Fibroblast of skin of left quadriceps (primary cell): Measurements from ENCODE around the gene ATG16L2.
"Not testable (repeated sequence)": the region's sequence is repeated elsewhere in the genome, so short reads cannot be mapped to it uniquely, and the experiment has no call there.

Source experiments
- DNase-seq, 2 experiments: peaks; one replicate each; pipeline ENCODE4 v3.0.0-alpha.2; 2013; ENCODE audit warnings: low read depth in 2 of 2

The ATG16L2 gene

DNA sequence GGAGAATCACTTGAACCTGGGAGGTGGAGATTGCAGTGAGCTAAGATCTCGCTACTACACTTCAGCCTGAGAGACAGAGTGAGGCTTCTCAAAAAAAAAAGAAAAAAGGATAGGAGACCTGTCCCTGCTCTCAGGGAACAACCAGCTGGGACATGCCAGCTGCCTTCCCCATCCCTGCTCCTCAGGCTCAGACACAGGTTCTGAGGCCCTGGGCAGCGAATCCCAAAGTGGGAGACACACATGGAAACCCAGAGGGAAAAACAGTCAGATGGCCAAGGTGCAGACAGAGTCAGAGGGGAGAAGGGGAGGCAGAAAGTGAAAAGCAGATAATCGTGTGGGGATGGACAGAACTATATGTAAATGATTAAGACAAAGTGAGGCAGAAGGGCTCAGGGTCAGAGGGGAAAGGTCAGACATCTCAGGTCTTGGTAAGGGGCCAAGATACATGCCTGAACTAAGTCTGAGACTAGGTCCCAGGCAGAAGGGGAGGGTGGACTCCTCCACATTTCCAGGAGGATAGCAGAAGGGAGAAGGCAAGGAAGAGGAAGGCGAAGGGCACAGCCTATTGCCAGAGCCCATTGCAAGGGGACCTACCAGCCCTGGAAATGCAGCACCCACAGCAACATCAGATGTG, 34.6 kb upstream of the ATG16L2 start:
- no peak for DNase-seq

DNA sequence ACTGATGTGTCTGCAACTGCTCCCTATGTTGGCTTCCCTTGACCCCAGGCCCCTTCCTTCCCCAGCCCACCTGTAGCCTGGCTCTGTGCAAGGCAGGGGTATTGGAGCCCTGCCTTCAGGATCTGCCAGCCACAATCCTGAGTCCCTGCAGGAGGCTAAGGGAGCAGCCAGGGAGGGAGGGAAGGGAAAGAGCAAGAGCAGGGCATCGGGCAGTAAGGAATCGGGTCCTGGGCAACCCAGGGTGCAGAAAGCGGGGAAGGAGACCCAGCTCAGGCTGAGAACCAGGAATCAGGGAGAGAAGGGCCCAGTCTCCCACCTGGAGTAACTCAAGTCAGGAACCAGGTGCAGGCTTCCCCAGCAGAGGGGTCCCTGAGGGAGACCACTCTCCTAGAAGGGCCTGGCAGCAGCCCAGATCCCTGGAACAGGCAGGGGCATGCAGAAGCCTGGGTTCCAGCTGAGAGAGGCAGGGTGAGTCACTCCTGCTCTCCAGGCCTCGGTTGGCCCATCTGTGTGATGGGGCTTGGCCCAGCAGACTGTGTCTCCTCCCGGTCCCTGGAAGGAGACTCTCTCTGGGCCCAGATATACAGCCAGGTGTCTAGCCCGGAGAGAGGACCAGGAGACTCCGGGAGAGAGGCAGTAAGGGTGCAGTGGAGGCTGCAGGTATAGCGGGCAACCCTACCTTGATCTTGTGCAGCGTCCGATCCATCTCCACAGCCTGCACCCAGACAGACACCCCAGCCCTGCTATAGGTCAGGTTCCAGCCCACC, 33.7 kb upstream of the ATG16L2 start:
- DNase-seq: no peak

DNA sequence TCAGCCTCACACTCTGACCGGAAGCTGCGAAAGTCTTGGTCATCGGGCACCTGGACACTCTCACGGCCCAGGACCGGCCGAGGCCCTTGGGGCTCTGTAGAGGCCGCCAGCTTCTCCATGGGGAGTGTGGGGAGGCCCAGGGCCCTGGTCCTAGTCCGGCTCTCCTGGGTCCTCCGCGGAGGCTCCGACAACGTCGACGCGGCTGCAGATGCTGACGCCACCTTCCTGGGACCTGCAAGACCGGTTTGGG, 33.2 kb upstream of the ATG16L2 start:
- no peak for DNase-seq

DNA sequence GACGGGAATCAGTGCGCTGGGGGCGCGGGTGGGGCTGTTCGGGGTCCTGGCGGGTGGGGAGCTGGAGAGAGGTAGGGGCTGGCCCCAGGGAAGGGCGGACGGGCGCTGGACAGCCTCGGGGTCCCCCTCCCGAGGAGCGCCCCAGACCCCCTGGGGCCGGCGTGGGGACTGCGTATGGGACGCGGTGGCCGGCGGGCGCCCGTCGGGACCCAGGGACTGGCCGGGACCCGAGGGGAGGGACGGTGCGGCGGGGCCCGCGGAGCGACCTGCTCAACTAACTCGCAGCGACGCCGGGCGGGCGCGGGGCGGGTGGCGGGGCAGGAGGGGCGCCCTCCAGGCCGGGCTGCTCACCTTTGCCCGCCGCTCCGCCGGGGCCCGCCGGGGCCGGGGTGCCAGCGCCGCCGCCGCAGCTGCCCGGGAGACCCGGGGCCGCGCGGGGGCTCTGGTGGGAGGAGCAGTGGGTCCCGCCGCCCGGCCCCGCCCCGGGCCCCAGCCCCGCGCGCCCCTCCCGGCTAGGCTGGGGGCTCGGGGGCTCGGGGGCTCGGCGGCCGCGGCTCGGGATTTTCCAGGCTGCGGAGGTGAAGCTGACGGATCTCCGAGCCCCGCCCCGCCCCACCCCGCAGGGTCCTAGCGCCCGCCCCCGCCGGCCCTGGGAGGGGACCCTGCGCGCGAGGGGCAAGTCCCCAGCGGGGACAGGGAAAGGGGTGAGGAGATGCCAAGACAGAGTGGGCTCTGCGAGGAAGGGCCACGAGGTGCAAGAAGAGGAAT, 32.7 kb upstream of the ATG16L2 start:
- no peak for DNase-seq

DNA sequence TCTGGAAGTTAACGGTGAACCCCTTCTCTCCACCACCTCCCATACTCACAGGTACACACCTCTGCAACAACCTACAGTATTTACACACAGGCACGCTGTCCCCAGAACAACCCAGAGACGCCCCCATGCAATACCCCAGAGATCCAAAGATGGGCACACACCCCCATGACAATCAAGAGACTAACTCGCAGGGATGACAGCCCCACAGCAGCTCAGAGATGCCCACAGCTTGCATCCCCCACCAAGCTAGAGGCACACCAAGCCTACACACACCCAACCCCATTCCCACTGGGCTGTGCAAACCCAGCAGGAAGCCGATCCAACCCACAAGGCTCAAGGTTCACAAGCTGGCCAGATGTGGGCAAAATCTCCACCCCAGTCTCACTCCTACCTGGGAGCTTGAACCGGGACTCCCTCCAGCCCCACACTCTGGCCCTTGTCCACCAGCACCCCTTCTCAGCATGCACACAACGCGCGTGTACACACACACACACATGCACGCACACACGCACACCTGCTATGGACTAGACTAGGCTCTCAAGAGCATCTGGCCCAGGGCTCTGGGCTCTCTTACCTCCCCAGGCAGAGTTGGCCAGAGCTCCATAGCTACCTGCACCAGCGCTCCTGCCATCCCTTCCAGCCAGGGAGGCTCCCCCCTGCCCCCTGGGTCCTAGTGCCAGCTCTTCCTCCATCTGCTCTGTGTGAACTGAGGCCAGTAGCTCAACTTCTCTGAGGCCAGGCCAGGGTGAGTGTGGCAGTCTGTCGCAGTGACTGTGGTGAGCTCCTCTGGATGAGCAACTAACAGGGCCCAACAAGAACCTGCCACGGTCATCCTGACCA, 31.9 kb upstream of the ATG16L2 start:
- no peak for DNase-seq

DNA sequence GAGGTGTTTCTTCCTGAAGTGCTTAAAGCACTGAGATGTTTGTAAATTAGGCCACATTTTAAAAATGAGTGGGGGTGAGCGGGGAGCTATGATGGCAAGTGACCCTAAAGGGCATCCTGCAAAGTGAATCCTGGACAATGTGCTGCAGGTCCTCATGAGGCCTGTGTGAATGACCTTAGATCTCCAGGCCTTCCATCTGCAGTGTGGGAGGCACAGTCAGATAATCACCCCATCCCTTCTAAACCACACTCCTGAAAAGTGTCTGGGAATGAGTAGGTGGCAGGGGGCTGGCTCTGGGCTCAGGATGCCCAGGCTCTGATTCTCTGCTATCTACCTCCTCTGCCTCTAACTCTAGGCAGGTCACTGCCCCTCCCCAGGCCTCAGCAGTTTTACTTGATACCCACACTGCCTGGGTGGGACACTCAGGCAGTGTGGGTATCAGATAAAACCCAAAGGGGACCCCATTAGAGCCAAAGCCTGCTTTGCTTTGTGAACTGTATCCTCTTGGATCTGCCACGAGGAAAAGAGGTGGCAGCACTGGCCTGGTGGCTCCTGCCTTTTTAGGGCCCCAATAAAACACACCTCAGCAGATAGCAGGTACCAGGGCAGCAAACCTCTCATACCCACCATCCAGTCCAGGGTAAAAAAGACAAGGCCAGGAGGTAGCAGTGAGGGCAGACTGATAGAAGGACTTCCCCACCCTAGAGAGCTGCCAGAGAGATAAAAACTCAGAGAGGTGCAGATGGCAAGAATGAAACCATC, 30.9 kb upstream of the ATG16L2 start:
- DNase-seq: no peak

DNA sequence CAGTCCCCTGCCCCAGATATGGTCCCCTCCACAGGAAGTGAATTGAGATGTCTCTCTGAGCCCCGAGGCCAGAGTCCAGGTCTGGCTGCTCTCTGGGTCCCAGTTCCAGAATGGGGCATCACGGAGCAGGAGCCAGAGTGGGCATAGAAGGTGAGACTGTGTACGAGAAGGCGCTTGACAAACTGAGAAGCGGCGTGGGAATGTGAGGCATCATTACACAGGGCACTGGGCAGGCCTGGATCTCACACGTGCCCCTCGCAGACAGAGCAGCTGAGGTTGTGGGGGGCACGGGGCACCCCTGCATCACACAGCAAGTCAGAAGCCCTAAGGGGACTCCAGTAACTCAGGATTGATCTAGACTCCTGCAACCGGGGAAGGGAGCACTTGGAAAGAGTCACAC, 29.5 kb upstream of the ATG16L2 start:
- DNase-seq: no peak

DNA sequence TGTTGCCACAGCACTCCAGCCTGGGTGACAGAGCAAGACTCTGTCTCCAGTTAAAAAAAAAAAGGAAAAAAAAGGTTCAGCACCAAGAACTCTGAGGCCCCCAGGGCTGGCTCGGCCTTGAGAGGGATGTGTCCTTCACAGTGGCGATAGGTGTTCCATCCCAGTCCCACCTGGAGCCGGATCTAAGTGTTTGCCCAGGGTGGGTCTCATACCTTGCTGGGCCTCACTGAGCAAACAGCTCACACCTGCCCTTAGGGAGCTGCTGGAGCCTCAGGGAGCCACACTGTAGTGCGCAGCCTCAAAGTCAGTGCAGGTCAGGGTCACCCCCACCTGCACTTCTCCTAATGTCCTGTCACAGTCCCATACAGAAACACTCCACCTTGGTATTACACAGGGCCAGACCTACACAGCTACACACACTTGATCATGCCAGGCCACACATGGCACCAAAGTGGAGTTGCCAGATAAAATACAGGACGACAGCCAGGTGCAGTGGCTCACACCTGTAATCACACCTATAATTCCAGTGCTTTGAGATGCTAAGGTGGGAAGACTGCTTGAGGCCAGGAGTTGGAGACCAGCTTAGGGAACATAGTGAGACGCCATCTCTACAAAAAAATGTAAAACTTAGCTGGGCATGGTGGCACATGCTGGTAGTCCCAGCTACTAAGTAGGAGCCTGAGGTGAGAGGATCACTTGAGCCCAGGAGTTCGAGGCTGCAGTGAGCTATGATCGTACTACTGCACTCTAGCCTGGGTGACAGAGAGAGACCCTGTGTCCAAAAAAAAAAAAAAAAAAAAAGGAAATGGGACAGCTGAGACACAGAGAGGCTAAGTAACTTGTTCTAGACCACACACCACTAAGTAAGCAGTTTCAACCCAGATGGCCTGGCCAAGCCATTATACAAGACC, 27.7 kb upstream of the ATG16L2 start:
- DNase-seq: no peak

DNA sequence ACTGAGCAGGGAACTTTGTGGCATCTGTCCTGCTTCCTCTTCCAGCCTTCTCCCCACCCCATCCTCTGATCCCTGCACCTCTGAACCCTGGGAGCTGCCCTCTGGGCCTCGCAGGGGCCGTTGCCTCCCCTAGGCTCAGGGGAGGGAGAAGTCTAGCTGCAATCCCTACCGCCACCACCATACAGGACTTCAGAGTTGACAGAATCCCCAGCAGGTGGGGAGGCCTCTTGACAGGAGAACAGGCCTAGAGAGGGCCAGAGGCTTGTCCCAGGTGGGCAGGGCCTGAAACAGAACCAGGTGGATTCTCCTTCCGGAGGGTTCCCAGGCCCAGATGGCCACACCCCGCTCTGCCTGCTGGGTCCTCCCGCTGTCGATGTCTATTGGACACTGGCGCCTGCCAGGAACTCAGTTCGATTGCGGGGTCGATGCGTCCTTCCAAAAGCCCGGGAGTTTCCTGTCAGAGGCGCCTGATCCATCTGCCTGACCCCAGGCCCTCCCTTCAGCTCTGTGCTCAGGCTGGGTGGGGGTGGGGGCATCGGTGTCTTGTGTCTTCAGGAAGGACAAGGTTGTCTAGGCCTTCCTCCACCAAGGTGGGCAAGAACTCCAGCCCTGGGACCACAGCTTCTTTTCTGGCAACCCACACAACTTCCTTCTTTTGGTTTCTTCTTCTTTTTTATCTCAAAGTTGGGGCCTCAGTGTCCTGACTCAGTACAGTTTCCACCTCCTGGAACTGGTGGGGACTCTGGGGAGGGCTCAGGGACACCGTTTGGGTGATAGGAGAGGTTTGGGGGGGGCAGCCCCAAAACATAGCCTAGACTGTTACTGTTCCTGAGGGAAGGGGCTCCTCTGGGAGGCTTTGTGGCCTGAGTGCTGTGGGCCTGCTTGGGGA, 26.8 kb upstream of the ATG16L2 start:
- DNase-seq: no peak

DNA sequence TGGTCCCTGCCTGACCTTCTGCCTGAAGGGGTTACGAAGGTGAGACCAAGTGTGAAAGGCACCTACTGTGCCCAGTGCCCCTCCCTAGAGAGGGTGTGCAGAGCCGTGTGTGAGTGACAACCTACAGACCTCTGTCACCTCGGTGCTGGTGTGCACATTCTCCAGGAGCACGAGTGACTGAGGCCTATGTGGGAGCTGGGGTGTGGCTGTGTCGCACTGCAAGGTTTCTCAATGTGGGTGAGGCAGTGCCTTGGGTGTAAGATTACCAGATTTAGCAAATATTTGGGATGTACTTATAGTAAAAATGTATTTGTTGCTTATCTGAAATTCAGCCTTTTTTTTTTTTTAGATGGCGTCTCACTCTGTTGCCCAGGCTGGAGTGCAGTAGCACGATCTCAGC, 26.0 kb upstream of the ATG16L2 start:
- DNase-seq: no peak

DNA sequence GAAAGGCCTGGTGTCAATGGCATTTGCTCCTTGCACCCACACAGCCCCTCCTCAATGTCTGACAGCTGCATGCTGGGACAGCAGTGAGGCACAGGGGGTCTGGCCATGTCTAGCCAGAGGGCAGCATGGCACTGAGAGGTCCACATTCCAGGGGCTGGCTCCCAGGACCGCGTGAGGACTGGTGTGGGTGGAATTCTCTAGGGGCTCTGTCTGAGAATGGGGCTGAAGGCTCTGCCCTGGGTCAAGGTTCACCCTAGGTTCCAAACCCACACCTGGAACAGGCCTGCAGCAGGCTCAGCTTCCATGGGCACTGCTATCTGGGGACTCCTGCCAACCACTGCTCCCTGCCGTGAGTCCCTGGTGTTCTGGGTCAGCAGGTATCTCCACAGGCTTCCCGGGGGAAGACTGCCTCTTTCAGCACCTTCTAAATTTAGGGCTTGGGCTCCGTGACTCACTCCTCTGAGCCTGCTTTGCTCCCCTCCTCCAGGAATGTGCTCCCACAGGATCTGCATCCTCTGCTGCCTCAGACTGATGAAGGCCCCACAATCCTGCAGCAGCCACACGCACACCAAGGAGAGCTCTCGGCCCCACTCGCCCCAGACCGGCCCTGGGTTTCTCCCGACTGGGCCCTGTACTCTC, 24.6 kb upstream of the ATG16L2 start:
- peak; percentile 87 to 88 for DNase-seq

DNA sequence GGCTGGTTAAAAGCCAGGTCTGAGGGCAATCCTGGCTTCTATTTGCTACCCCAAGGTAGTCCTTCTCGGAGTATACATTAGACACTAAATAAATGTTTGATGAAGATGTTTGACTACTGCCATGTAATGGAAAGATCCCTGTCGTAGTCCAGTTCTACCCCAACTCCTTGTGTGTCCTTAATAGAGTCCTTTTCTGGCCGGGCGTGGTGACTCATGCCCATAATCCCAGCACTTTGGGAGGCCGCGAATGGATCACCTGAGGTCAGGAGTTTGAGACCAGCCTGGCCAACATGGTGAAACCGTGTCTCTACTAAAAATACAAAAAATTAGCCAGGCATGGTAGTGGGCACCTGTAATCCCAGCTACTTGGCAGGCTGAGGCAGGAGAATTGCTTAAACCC, 23.0 kb upstream of the ATG16L2 start:
- not testable (repeated sequence) for DNase-seq

DNA sequence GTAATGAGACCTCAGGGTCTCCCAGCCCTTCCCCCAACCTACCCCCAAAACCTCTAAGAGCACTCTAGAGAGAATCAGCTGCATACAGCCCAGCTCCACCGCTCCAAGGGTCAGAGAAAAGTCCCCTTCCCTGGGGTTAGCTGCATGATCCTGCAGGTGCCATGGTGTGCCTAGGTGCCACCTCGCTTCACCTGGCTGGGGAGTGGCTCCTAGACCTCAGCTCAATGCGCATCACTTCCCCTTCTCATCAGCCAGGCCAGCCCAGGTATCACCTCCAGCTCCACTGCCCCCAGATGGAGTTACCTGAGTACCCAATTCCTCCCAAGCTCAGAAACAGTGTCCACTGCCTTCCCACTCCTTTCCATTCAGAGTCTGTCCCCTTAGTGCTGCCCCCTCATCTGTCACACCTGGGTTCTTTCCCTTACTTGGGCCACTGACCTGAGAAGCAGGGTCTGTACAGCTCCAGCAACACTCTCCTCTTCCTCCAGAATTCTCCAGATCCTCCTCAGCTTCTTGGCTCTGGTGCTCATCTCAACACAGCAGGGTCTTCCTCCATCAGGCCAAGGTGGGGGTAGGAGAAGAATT, 21.7 kb upstream of the ATG16L2 start:
- no peak for DNase-seq

DNA sequence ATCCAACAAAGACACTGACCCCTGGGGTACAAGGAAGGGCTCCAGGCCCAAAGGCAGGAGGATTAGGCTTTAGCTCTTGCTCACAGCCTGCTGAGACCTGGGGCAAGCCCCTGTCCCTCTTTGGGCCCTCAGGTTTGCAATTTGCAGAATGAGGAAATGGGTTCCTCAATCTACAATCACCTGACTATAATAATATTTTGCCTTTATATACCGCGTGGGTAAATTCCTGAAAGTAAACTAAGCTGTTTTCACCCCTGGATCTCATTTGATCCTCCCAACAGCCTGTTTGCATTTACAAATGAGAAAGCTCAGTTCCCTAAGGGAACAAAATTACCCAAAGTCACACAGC, 21.2 kb upstream of the ATG16L2 start:
- no peak for DNase-seq

DNA sequence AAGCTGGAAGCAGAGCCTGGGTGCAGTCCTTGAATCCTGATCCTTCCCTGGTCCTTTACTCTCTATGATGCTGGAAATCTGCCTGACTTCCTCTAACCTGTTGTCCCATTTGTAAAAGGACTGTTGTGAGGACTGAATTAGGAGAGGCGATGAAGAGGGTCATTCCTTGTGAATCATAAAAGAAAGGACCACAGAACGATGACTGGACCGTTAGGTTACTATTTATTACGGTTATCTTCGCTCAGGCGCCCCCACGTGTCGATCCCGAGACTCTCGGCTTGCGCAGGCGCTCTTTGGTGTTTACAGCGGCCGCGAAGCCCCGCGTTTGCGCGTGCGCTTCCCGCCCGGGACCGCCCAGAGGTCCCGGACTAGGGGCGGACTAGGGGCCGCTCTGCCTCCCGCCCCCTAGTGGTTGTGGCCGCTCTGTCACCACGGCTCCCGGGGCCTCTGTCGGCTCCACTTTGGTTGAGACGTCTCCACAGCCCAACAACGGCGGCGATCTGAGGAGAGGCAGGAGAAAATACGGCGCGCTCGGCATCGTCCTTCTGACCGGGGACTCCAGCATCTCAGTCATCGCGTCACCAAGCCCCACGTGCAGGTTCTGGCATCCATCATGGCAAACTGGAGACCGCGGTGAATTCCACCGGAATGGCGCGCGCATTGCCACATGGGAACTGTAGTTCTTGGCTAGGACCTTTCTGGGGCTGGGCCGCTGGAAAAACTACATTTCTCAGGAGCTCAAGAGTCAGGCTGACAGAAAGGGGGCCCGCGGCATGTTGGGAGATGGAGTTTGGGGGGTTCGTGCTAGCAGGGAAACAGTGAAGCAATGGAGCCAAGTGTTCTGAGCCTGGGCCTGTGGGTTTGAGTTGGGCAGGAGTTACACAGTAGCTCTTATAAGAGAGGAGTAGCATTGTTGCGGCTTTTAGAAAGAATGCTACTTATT, 20.5 kb upstream of the ATG16L2 start, which contains the start of gene STARD10:
Gene STARD10 (minus strand): TSS at position 623 of the 943 bp plus-strand sequence. CDS start 12,866 bp downstream, outside the sequence.
- DNase-seq: peak; percentile 91 to 92

DNA sequence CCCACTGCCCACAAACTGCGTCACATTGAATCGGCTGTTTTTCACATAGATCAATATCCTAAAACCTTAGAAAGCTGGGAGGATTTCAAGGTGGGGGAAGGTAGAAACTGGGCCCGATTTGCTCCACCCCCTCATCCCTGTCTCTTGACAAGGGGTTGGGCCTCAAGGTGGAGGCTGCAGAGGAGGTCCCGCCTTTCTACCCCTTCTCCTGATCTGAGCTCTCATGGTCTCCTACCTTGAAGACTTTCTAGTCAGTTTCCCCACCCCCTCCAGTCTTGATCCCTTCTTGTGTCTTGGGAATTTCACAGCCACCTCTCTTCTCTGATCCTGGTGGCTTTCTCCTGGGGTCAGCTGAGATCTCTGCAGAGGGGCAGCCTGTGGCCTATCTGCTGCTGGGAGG, 15.8 kb upstream of the ATG16L2 start:
- DNase-seq: no peak

DNA sequence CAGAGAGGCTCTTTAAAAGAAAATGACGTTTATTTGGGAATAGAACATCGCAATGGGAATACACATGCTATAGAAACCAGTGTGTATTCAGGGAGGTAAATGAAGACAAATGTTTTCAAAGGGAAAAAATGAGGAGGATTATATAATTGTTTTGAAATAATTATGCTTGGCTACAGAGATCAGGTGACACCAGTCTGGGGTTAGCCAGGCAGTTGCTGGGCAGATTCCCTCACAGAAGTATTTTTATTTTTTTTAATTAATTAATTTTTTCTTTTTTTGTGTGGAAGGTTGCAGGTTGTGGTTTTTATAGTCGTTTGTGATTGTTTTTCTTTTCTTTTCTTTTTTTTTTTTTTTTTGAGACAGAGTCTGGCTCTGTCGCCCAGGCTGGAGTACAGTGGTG, 14.8 kb upstream of the ATG16L2 start:
- DNase-seq: no peak
